Neural progenitor cell (in vitro differentiated cells): ENCODE results near the gene SYT6.

ENCODE experiments used
- EZH2 ChIP-seq: fragments of 200-600 bp; sonication (generic); IDR thresholded peaks from 2 replicates; pipeline ENCODE4 v1.6.1; 2017; ENCODE audit warnings: antibody characterized with exemption, mild to moderate bottlenecking, moderate library complexity
- EZH2phosphoT487 ChIP-seq: fragments of 200-600 bp; sonication (generic); IDR thresholded peaks from 2 replicates; pipeline ENCODE4 v1.6.1; 2017; ENCODE audit warnings: antibody characterized with exemption
- TF ChIP-seq, protein P1 (sequence below): fragments of 200-600 bp; sonication (generic); IDR thresholded peaks from 2 replicates; pipeline ENCODE4 v1.5.1; 2017; ENCODE audit warnings: antibody characterized with exemption, mild to moderate bottlenecking

DNA sequence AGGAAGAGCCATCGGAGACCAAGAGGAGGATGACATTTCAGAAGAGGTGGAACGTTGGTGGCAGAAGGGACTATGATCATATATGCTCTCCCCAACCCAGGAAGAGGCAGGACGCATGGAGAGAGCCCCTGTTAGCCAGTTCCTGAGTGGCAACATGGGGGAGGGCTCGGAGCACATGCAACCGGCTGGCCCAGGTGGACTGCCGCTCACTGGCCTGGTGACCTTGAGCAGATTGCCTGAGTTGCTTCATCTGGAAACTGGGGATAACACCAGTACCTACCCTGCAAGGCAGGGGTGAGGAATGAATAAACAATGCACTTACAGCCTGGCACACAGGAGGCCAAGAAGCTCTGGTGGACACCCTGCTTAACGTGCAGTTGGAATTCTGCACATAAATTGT is 29.0 kb downstream of the SYT6 start:
- TF ChIP-seq, protein P1, sequence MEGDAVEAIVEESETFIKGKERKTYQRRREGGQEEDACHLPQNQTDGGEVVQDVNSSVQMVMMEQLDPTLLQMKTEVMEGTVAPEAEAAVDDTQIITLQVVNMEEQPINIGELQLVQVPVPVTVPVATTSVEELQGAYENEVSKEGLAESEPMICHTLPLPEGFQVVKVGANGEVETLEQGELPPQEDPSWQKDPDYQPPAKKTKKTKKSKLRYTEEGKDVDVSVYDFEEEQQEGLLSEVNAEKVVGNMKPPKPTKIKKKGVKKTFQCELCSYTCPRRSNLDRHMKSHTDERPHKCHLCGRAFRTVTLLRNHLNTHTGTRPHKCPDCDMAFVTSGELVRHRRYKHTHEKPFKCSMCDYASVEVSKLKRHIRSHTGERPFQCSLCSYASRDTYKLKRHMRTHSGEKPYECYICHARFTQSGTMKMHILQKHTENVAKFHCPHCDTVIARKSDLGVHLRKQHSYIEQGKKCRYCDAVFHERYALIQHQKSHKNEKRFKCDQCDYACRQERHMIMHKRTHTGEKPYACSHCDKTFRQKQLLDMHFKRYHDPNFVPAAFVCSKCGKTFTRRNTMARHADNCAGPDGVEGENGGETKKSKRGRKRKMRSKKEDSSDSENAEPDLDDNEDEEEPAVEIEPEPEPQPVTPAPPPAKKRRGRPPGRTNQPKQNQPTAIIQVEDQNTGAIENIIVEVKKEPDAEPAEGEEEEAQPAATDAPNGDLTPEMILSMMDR: no peak
- TF ChIP-seq EZH2 (no peak), EZH2phosphoT487 (no peak)
